HG03342 (cell line): Measurements from ENCODE around the gene GRIK5.

Experiments
- ATAC-seq: cut with Tn5 transposase; IDR thresholded peaks from one replicate; pipeline ENCODE4 v1.9.1; 2021; ENCODE audit warnings: mild to moderate bottlenecking, moderate library complexity; ENCODE audit not compliant: unreplicated experiment

Gene GRIK5

GRCh38 chr19:41965106-41965505 is 104.9 kb downstream of the GRIK5 start:
- no peak for ATAC-seq

- no peak for ATAC-seq
These were observed 109.0 kb downstream of the GRIK5 start for GRCh38 chr19:41960973-41961372.

GRCh38 chr19:41959056-41960053 is 110.7 kb downstream of the GRIK5 start, which contains the start of gene RABAC1:
RABAC1 (minus strand) TSS chr19:41959321; CDS start chr19:41959292, 29 bp downstream.
- ATAC-seq = peak; percentile 83

- no peak for ATAC-seq
These were observed 111.5 kb downstream of the GRIK5 start for GRCh38 chr19:41958367-41959055.

GRCh38 chr19:41957838-41958366 is 112.1 kb downstream of the GRIK5 start:
- no peak for ATAC-seq

GRCh38 chr19:41957161-41957837 is 112.7 kb downstream of the GRIK5 start:
- no peak for ATAC-seq

- ATAC-seq = no peak
These were observed 113.4 kb downstream of the GRIK5 start for GRCh38 chr19:41956621-41957020.

- ATAC-seq = no peak
These were observed 114.5 kb downstream of the GRIK5 start for GRCh38 chr19:41955521-41955920.

GRCh38 chr19:41951686-41952172 is 118.3 kb downstream of the GRIK5 start:
- ATAC-seq = no peak
